Colon (tissue), 2 donors: ENCODE results near the gene ABLIM2.
"Not testable (repeated sequence)": the region's sequence is repeated elsewhere in the genome, so short reads cannot be mapped to it uniquely, and the experiment has no call there.

Experiments
- FAIRE-seq: peaks from 2 replicates; lab custom pipeline; 2012; peaks lifted over from hg19 to GRCh38; lab: Jason Lieb, UNC
- donor health status: control.
- donor health status: control.

ABLIM2 gene

DNA sequence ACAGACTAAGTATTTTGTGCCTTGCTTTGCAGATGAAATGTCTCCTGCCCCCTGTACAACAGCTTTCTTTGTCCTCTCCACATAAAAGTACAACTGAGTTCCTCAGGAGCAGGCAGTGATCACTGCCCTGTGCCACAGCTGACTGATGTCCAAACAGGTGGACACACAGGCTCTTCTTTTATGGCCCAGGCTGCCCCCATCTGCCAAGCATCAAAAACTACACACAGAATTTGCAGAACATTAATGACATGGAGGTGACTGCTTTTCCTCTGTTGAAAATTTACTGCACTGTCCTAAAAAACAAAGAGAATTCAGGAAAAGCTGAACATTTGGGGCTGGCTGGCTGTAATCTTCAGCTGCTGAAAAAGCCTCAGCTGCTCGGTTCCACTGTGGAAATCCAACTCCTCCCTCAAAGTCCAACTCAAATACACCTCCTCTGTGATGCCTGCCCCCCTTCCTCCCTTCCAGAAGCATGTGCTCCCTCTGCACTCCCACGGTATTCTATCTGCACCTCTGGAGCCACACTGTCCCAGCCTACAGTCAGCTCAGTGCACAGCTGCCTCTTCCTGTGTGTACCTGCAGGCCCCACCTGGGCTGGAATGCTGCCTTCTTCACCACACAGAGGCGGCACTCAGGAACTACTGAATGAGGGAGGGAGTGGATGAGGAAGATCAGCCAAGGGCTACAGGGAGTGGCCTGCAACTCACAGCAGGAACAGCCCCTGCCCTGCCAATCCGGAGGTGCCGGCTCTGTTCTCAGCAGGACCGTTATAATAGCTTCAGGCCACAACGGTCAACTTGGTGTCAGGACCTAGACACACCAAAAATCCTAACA, 229.3 kb downstream of the ABLIM2 start:
- no peak for FAIRE-seq

DNA sequence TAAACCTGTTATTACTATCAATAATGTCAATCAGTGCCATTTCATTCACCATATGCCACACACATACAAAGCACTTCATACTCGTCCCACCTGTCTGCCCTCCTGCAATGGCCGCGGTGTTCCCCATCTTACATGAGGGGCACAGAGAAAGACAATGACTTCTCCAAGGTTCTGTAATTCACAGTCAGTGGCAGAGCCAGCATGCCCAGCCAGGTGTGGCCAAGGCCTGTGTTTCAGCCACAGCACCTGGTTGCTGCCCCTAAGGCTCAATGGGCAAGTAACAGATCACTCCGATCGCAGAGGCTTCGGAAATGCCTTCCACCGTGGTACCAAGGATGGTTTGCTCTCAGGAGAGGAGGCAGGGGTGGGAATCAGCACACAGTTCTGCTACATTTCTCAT, 229.9 kb downstream of the ABLIM2 start:
- FAIRE-seq: no peak

DNA sequence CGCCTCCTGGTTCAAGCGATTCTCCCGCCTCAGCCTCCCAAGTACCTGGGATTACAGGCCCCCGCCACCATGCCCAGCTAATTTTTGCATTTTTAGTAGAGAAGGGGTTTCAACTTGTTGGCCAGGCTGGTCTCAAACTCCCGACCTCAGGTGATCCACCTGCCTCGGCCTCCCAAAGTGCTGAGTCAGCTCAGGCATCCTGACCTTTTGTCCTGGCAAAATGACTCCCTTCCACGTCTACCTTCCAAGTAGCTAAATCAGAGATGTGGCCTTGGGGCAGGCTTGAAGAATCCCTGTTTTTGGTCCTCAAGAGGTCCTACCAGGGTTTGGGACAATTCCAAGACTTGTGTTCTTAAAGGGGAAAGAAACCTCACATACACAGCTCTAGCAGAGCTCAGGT, 231.8 kb downstream of the ABLIM2 start:
- FAIRE-seq: no peak

DNA sequence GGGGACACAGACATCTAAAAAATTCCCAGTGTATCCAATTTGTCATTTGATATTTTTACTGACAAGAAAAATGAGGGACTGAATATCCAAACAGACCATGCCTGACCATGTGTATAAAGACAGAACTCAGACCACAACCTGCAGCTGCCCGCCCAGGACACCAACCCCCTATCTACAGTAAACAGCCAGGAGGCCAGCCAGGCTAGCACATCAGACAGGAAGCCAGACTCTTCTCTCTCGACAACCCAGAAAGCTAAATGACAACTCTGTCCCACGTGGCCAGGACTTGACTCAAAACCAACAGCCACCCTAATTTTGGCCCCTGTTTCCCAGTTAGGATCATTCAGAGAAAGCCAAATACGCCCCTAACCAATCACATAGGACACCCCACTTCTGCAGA, 234.0 kb downstream of the ABLIM2 start:
- FAIRE-seq: no peak

DNA sequence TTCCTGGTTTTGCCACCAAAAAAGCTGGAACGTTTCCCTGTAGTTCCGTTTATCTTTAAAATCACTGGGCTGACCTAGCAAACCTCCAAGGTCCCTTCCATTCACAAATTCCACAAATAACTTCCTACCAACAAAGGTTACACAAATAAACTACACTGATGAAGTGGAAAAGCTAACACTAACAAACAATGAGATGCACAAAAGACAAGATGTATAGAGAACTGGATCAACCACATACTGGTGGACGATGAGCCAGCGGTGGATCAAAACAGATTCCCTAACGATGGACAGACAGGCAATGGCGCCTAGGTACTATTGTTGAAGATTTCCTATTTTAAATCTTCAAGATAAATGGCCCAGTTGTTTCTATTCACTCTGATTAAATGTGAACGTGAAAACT, 234.4 kb downstream of the ABLIM2 start:
- FAIRE-seq: no peak

DNA sequence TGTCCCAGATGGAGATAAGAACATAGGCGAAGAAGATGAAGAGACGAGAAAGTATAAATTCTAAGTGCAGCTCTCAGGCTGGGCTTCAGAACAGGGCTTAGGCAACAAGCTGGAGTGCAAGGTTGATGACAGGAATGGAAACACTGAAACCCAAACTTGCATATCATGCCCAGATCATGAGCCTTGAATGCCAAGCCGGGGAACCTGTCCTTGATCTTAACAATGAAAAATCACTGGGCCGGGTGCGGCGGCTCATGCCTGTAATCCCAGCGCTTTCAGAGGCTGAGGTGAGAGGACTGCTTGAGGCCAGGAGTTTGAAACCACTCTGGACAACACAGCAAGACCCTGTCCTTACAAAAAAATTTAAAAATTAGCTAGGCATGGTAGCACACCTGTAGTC, 236.1 kb downstream of the ABLIM2 start:
- no peak for FAIRE-seq

DNA sequence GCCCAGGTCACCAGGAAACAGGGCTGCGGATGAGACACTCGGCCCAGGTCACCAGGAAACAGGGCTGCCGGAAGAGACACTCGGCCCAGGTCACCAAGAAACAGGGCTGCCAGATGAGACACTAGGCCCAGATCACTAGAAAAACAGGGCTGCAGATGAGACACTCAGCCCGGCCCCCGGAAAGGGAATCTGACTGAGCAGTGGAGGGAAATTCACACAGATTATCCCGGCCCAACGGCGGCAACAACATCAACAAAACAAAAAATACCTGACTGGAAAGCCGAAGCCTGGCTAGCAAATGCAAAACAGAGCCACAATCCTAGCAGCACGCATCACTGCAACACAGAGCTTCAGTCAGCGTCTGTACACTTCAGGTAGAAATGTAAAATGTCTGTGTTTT, 239.6 kb downstream of the ABLIM2 start:
- no peak for FAIRE-seq

DNA sequence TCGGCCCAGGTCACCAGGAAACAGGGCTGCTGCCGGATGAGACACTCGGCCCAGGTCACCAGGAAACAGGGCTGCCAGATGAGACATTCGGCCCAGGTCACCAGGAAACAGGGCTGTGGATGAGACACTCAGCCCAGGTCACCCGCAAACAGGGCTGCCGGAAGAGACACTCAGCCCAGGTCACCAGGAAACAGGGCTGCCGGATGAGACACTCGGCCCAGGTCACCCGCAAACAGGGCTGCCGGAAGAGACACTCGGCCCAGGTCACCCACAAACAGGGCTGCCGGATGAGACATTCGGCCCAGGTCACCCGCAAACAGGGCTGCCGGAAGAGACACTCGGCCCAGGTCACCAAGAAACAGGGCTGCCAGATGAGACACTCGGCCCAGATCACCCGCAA, 240.4 kb downstream of the ABLIM2 start:
- not testable (repeated sequence) for FAIRE-seq

DNA sequence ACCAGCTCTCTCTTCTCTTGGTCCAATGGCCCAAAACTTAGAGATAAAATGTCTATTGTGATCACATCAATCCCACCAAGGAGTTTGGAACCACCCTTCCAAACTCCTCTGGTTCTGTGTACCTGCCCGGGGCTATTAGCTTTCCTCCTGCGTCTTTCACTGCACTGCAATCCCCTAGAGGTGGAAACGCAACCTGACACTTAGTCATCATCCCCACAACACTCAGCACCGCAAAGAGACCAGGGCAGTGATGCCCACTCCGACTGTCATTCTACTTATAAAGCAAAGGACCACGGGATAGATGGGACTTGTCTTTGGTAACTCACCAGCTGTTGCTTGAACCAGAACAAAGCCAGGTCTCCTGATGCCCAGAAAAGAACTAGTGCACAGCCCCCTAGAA, 240.9 kb downstream of the ABLIM2 start:
- no peak for FAIRE-seq

DNA sequence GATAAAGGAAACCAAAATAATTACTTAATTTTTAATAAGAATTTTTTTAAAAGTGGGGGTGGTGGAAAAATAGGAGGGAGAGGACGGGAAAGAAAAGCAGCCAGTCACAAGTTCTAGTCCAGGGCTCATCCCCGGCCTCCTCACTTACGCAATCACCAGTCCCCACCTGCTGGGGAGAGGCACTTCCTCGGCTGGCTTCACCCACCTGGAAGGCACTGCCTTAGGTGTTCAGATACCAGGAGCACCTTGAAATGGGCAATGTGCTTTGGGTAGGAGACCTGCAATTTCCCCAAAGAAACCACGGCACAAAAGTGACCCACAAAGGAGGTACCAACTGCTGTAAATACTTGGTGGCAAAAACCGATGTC, 242.8 kb downstream of the ABLIM2 start:
- FAIRE-seq: no peak
